HG03108 (cell line): ENCODE results near the gene EXOC3L4.
A peak's percentile ranks its signal among the peaks of the same experiment; 100 is the strongest.

Source experiments
- ATAC-seq: cut with Tn5 transposase; IDR thresholded peaks from one replicate; pipeline ENCODE4 v1.9.1; 2021; ENCODE audit warnings: moderate library complexity; ENCODE audit not compliant: unreplicated experiment

The EXOC3L4 gene

GRCh38 chr14:103070263-103070885 is 24.2 kb upstream of the EXOC3L4 start:
- ATAC-seq = no peak

GRCh38 chr14:103070971-103071542 is 23.5 kb upstream of the EXOC3L4 start:
- ATAC-seq = no peak

- no peak for ATAC-seq
Observed at GRCh38 chr14:103071544-103072251, 22.8 kb upstream of the EXOC3L4 start.

DNA sequence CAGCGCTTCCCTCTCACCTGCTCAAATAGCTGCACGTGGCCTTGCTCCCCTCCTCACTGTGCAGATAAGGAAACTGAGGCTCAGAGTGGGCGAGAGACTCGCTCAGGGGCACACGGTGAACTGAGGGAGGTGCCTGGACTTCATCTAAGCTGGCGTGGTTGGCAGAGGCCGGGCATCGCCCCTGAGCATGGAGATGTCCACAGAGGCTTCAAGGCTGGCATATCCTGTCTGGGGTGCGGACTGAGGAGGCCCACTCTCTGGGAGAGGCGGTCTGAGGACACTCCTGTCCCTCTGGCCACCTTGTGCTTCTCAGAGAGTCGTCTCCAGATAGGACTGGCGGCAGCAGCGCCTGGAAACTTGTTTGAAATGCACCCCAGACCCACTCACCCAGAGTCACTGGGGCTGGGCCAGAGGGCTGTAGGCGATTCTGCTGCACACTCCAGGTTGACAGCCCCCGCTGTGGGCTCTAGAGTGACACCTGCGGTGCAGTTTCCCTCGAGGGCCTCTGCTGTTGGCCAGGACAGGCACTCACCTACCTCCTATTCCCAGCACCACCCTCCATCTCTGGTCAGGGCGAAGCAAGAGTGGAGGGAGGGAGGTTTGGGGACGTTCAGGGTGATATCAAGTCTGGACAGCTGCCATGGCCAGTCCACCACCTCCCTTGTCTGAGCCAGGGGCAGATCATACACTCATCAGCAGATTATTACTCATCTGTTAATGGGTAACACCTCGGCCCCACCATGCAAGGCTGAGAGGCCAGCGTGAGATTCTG is 21.7 kb upstream of the EXOC3L4 start:
- ATAC-seq = no peak

DNA sequence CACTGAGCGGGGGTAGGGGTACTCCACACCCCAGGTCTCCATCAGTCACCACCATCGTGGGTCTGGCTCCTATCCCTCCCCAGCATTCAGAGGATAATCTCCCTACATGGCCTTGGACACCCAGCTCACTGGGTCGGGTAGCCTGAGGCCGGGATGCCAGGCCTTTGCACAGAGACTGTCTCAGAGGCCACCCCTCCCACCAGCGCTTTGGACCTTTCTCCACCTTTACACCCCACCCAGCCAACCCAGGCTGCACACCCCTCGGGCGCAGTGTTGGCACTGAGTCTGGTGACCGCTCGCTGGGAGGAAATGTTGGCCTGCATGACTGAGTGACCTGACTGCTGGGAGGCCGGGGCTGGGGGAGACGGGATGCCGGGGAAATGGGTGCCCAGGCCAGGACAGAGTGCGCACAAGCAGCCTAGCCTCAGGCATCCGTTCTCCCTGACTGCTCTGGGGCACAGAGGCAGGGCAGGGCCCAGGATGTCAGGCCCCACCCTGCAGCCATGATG is 21.1 kb upstream of the EXOC3L4 start:
- ATAC-seq = no peak

- ATAC-seq = no peak
Observed at GRCh38 chr14:103073876-103074728, 20.4 kb upstream of the EXOC3L4 start.

- no peak for ATAC-seq
Observed at GRCh38 chr14:103074729-103075367, 19.7 kb upstream of the EXOC3L4 start.

DNA sequence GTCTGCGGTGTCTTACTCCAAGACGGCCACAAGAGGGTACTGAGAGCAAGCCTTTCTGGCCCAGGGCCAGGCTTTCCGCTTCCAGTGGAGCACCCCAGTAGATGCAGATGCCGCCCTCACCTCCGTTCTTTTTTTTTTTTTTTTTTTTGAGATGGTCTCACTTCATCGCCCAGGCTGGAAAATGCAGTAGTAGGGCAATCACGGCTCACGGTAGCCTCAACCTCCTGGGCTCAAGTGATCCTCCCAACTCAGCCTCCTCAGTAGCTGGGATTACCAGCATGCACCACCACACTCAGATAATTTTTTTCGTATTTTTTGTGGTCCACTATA is 16.1 kb upstream of the EXOC3L4 start:
- peak; percentile 49 for ATAC-seq

DNA sequence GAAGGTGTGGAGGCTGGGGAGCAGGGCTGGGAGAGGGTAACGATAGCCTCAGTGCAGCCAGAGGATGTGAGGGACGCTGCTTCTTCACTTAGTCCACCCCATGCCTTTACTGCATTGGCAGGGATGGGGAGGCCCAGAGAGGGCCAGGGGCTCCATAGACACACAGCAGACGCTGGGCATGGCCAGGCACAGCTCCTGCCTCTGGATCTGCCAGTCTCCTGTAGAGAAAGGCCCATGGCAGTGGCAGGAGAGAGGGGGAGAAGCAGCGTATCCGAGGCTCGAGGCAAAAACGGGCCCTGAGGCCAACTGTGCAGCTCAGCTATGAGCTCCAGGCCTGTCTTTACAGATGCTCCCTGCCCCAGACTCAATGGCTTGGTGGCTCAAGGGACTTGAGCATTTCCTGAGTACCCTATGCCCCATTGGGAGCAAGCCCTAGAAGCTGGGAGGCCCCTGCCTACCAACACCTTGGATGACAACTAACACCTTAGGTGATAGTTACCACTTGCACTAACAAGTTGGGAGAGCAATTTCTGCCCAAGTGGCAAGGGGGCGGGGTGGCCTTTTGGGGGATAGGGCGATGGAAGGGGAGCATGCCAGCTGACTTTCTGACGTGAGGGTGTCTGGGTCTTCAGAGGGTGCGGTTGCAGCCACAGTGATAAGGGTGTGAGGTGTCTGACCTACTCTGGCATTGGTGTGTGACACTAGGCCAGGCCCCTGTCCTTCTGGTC is 15.5 kb upstream of the EXOC3L4 start:
- no peak for ATAC-seq

- no peak for ATAC-seq
Observed at GRCh38 chr14:103081951-103082350, 12.6 kb upstream of the EXOC3L4 start.

DNA sequence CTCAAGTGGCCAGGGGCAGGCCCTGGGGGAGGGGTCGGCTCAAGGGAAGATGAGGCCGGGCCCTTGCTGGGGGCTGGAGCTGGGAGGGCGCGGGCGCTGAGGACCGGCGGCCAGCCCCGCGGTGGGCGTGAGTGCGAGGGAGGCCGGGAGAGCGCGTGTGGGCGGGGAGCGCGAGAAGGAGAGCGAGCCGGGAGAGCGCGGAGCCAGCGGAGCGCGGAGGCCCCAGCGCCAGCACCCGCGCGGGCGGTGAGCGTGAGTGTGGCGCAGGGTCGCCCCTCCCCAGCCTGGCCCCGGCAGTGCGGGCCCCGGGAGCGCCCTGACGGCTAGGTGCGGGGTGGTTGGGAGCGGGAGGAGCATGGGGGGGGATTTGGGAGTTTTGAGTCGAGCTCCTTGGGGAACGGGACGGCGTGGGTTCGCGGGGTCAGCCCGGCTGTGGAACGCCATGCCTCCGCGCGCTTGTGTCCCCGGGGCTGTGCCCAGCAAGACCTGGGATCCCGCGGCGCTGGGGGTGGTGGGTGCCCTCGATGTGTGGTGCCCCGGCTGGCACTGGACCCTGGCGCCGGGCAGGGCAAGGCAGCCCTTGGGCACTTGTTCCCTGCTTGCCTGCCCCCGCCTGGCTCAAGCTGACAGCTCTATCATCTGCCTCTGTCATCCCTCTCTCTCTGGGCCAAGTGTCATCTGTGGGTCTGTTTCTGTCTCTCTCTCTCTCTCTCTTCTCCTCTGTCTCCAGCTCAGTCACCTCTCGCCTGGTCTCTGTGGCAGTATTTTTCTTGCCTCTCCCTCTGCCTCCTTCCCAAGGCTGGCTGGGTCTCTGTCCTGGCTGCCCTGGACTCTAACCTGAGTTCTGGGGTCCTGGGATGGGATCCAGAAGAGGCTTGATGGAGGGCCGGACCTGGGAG is 10.3 kb upstream of the EXOC3L4 start, which contains the start of gene LBHD2:
Gene LBHD2, plus strand, starts transcription at position 190 of the 899 bp plus-strand sequence. CDS start 1,803 bp downstream, outside the sequence.
- ATAC-seq = no peak

DNA sequence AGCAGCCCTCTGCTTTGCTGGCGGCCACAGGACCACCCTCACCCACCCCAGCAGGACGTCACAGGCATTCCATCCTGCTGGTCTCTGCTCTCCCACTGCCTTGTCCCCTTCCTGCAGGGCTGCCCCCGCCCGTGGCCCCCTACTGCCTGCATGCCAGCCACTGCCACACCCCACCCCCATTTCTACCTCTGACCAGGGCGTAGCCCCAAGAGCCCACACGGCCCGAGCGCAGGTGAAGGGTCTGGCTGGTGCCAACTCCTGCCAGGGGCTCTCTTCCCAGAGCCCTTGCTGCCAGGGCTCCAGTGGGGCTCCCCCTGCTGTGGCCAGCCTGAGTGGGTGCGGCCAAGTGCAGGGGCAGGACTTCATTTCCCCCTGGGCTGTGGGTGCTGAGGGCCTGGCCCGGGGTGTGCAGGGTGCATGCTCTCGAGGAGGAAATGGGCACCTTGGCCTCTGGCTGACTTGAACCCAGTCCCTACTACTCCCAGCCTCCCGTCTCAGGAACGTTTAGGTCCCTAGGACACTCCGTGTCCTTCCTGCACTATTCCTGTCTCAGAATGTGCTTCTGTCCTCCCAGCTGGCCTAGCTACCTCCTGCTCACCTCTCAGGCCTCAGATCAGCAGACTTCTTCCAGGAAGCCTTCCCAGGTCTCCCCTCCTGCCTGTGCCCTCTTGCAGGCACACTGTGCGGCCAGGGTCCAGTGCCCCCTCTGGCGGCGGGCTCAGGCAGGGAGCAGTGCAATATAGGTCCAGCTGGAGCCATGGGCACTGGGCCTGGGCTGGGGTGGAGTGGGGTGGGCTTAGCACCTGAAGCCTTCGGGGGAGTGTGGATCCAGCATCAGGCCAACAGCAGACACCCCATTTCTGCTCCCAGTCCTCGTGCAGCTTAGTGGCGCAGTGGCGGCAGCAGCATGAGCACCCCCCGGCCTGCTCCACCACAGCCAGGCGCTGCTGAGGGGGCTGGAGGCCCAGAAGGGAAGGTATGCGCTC is 9.1 kb upstream of the EXOC3L4 start:
- ATAC-seq = no peak

GRCh38 chr14:103086771-103087342 is 7.7 kb upstream of the EXOC3L4 start:
- ATAC-seq = no peak

DNA sequence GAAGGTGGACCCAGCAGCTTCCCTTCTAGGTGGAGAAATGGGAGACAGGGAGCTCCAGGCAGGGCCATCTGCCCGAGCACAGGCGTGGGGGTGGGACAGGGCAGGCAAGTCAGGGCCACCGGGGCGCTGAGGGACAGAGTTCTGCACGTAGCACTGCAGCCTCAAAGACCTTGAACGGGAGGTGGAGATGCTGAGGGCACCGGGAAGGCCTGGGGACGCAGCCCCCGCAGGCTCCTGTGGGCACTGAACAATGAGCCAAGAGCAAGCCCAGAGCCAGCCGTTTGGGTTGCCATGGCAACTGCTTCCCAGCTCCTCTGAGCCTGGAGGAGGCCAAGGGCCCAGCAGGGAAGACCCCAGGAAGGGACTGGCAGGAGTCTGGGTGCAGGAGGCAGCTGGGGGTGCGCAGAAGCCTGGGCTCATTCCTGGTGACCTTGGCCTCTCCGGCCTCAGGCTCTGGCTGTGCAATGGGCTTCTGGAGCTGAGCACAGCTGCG is 7.1 kb upstream of the EXOC3L4 start:
- ATAC-seq = no peak

GRCh38 chr14:103088921-103089320 is 5.6 kb upstream of the EXOC3L4 start:
- ATAC-seq = no peak
